SU-DHL-6 (cell line): ENCODE measurements around the gene RGS6.

Source experiments
- CTCF ChIP-seq: fragments of 200-600 bp; sonication (generic); IDR thresholded peaks from one replicate; pipeline ENCODE4 v1.5.1; 2017; ENCODE audit warnings: antibody characterized with exemption, mild to moderate bottlenecking, low read length, moderate library complexity; ENCODE audit not compliant: insufficient read depth, poor library complexity, severe bottlenecking
- EZH2phosphoT487 ChIP-seq: fragments of 200-600 bp; sonication (generic), shearing (Covaris generic); conservative IDR thresholded peaks from 2 replicates; pipeline ENCODE4 v1.6.1; 2018; ENCODE audit warnings: mild to moderate bottlenecking, antibody characterized with exemption, low read length, moderate library complexity, mixed read lengths

DNA sequence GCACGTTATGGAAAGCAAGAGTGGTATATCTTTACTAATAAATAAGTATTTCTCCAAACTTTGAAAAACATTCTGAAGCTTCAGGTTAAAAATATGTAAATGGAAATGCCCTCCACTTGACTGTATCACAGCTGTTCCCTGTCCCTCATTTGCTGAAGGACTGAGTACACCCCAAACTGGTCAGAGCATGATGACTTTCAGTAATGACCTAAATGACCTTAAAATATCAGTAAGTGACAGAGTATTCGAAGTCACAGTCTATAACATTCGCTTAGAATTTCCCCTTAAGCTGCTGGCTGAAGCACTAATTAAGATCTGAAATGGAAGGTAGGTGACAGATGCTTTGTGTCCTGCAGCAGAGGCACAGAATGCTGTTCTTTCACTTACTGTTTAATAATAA is 191.5 kb downstream of the RGS6 start:
- TF ChIP-seq CTCF (no peak), EZH2phosphoT487 (no peak)
